Measurements from ENCODE around the gene SLC38A8.

DNA sequence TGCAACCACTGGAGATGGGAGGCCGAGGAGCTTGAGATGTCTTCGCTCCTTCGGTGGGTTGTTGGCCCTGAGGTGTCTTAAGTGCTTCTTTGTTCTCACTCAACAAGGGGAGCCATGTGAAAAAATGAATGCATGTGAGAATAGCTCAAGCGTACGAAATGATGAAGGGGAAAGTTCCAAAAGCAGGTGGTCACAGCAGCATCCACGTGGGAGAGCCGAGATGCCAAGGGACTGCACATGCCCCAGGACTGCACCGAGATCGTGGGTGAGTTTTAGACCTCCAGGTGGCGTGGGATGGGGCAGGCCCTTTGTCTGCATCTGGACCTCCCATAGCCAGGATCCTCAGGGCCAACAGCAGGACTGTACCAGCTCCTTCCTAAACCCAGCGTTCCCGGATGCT lies 8.1 kb downstream of the SLC38A8 start:
- no peak for TF ChIP-seq CTCF (IDR thresholded peaks at IDR 0.05)
- no peak for TF ChIP-seq POLR2AphosphoS5 (IDR thresholded peaks at IDR 0.05; ENCODE audit: low read depth, low read length)
- TF ChIP-seq SIN3A (IDR thresholded peaks at IDR 0.05; ENCODE audit: borderline replicate concordance, insufficient read depth, low read depth, low read length) = no peak
- TF ChIP-seq REST (IDR thresholded peaks at IDR 0.05; ENCODE audit: insufficient read depth in 1 of 2, low read depth in 2 of 2, low read length in 1 of 2) = no peak

All from Panc1 (cell line).